WTC11 (cell line): ENCODE data around the gene BGN. TPM values are rescaled to one million over a fixed set of nuclear protein-coding genes. Genes with fewer than 3 reads are reported as not detected.

Experiments used
- ATAC-seq: fragments of 200-7000 bp; cut with Tn5 transposase; 2 replicates; pipeline ENCODE4 v1.10.0; 2021; ENCODE audit warnings: mild to moderate bottlenecking, moderate library complexity
- CTCF ChIA-PET: fragments of 300-600 bp; sonication (Branson Sonifier 250); formaldehyde crosslinking; loops from one replicate; lab custom pipeline; 2021; ENCODE audit warnings: antibody characterized with exemption; lab: Charles Lee
- POLR2A ChIA-PET: fragments of 350-600 bp; sonication (Branson Sonifier 250); formaldehyde crosslinking; loops from one replicate; lab custom pipeline; 2021; ENCODE audit warnings: antibody characterized with exemption; lab: Charles Lee
- DNase-seq: peaks from one replicate; pipeline ENCODE4 v3.0.0; 2021; ENCODE audit warnings: low spot score
- H3K27ac Mint-ChIP-seq: 2 replicates; pipeline ENCODE4 v1.8.0; 2021; ENCODE audit warnings: mixed read lengths
- H3K27me3 Mint-ChIP-seq: 2 replicates; pipeline ENCODE4 v1.8.0; 2021; ENCODE audit warnings: low read depth, mild to moderate bottlenecking, moderate library complexity, mixed read lengths
- H3K36me3 Mint-ChIP-seq: 2 replicates; pipeline ENCODE4 v1.8.0; 2021; ENCODE audit warnings: mixed read lengths
- H3K4me1 Mint-ChIP-seq: 2 replicates; pipeline ENCODE4 v1.8.0; 2022; ENCODE audit warnings: mixed read lengths
- H3K4me3 Mint-ChIP-seq: 2 replicates; pipeline ENCODE4 v1.8.0; 2021; ENCODE audit warnings: mild to moderate bottlenecking, moderate library complexity, mixed read lengths
- H3K9me3 Mint-ChIP-seq: 2 replicates; pipeline ENCODE4 v1.8.0; 2021; ENCODE audit warnings: mixed read lengths
- ELF4 ChIP-seq: sonication (generic); formaldehyde crosslinking; IDR thresholded peaks from 2 replicates; pipeline ENCODE4 v1.8.1; 2022; ENCODE audit warnings: low read depth, mild to moderate bottlenecking, moderate library complexity, missing genetic modification reagents
- FOXP1 ChIP-seq: sonication (generic); formaldehyde crosslinking; IDR thresholded peaks from 2 replicates; pipeline ENCODE4 v1.8.0; 2022; ENCODE audit warnings: missing genetic modification reagents, mild to moderate bottlenecking, moderate library complexity, borderline replicate concordance
- IRF2 ChIP-seq: sonication (generic); formaldehyde crosslinking; IDR thresholded peaks from 2 replicates; pipeline ENCODE4 v1.8.0; 2022; ENCODE audit warnings: low read depth, missing genetic modification reagents, borderline replicate concordance
- NFYB ChIP-seq: sonication (generic); formaldehyde crosslinking; conservative IDR thresholded peaks from 2 replicates; pipeline ENCODE4 v1.8.0; 2022; ENCODE audit warnings: low read depth, missing genetic modification reagents
- NR2C2 ChIP-seq: sonication (generic); formaldehyde crosslinking; IDR thresholded peaks from 2 replicates; pipeline ENCODE4 v1.8.0; 2022; ENCODE audit warnings: mild to moderate bottlenecking, missing genetic modification reagents
- OVOL2 ChIP-seq: fragments of 250-450 bp; sonication (Bioruptor Pico); IDR thresholded peaks from 2 replicates; pipeline ENCODE4 v1.9.0; 2021; ENCODE audit warnings: mild to moderate bottlenecking, borderline replicate concordance
- SMAD3 ChIP-seq: sonication (generic); formaldehyde crosslinking; IDR thresholded peaks from 2 replicates; pipeline ENCODE4 v1.8.0; 2022; ENCODE audit warnings: missing genetic modification reagents, mild to moderate bottlenecking, borderline replicate concordance
- SP1 ChIP-seq: sonication (generic); formaldehyde crosslinking; conservative IDR thresholded peaks from 2 replicates; pipeline ENCODE4 v1.8.1; 2022; ENCODE audit warnings: missing genetic modification reagents
- TCF7 ChIP-seq: sonication (generic); formaldehyde crosslinking; IDR thresholded peaks from 2 replicates; pipeline ENCODE4 v1.8.0; 2022; ENCODE audit warnings: mild to moderate bottlenecking, low read depth, missing genetic modification reagents, moderate library complexity
- TP53 ChIP-seq: sonication (generic); formaldehyde crosslinking; IDR thresholded peaks from 2 replicates; pipeline ENCODE4 v1.8.1; 2023; ENCODE audit warnings: mild to moderate bottlenecking, missing genetic modification reagents
- ZNF138 ChIP-seq: sonication (generic); formaldehyde crosslinking; conservative IDR thresholded peaks from 2 replicates; pipeline ENCODE4 v1.8.1; 2022; ENCODE audit warnings: mild to moderate bottlenecking, moderate library complexity, missing genetic modification reagents
- ZNF396 ChIP-seq: fragments of 250-450 bp; sonication (Bioruptor Pico); IDR thresholded peaks from 2 replicates; pipeline ENCODE4 v1.8.0; 2021; ENCODE audit warnings: mild to moderate bottlenecking, moderate library complexity, borderline replicate concordance
- ZNF423 ChIP-seq: fragments of 250-450 bp; sonication (Bioruptor Pico); IDR thresholded peaks from 2 replicates; pipeline ENCODE4 v2.1.2; 2022; ENCODE audit warnings: mild to moderate bottlenecking, moderate library complexity
- total RNA-seq: library from RNA; stranded (reverse); gene quantifications from 3 replicates; pipeline ENCODE4 v1.2.3, GENCODE V29; 2021
- TF ChIP-seq, protein P1 (sequence below): fragments of 250-450 bp; sonication (Bioruptor Pico); conservative IDR thresholded peaks from 2 replicates; pipeline ENCODE4 v1.9.0; 2021; ENCODE audit warnings: mild to moderate bottlenecking
- TF ChIP-seq, protein P2 (sequence below): sonication (generic); formaldehyde crosslinking; IDR thresholded peaks from 2 replicates; pipeline ENCODE4 v1.8.0; 2022; ENCODE audit warnings: missing genetic modification reagents
- TF ChIP-seq, protein P3 (sequence below): fragments of 250-450 bp; sonication (Bioruptor Pico); IDR thresholded peaks from 2 replicates; pipeline ENCODE4 v2.1.2; 2022; ENCODE audit warnings: mild to moderate bottlenecking, moderate library complexity
- TF ChIP-seq, protein P4 (sequence below): fragments of 250-450 bp; sonication (Bioruptor Pico); IDR thresholded peaks from 2 replicates; pipeline ENCODE4 v1.9.0; 2021; ENCODE audit warnings: moderate library complexity, mild to moderate bottlenecking, inconsistent platforms, borderline replicate concordance
- TF ChIP-seq, protein P5 (sequence below): sonication (generic); formaldehyde crosslinking; conservative IDR thresholded peaks from 2 replicates; pipeline ENCODE4 v1.8.1; 2023; ENCODE audit warnings: mild to moderate bottlenecking, low read depth, missing genetic modification reagents, moderate library complexity

The BGN gene
- total RNA-seq, 1 experiment from 2014 or later = 1.8 TPM

DNA sequence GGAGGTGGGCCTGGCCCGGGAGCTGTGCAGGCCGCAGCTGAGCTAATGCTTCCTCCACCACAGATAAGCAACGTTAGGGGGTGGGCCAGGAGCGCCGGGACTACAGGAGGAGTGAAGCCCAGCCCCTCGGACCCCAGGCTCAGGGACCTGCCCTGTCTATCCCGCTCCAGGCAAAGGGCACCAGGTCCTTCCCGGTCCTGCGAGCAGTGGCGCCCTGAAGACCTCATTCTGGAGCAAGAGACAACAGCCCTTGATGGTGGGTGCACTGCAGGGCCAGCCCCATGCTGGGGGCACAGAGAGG, 48.2 kb upstream of the BGN start (continued):
- TF ChIP-seq, protein P1, sequence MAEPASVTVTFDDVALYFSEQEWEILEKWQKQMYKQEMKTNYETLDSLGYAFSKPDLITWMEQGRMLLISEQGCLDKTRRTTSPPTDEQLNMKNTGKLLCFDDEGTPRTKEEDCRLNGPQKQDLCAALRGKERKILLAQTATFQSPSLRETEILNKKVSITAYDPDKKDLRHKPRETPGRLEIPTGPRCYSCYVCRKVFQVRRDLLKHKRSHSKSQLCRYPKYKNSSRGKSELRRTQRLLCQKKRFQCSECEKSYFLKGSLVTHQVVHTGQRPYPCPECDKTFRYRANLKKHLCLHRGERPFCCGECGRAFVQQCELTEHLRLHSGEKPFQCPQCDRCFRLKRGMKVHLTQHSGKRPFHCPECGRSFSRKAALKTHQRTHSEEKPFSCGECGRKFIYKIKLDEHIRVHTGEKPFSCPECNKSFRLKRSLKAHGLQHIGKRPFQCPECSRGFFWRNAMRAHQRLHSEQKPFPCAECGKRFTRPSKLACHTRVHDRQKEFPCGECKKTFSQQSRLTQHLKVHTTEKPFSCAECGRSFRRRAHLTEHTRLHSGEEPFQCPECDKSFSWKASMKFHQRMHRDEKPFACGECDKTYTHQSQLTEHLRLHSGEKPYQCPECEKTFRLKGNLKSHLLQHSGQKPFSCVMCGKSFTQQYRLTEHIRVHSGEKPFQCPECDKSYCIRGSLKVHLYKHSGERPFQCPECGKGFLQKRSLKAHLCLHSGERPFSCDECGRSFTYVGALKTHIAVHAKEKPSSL (CRISPR knock-in tag) = no peak
- TF ChIP-seq, all 79 proteins: peak for 0

DNA sequence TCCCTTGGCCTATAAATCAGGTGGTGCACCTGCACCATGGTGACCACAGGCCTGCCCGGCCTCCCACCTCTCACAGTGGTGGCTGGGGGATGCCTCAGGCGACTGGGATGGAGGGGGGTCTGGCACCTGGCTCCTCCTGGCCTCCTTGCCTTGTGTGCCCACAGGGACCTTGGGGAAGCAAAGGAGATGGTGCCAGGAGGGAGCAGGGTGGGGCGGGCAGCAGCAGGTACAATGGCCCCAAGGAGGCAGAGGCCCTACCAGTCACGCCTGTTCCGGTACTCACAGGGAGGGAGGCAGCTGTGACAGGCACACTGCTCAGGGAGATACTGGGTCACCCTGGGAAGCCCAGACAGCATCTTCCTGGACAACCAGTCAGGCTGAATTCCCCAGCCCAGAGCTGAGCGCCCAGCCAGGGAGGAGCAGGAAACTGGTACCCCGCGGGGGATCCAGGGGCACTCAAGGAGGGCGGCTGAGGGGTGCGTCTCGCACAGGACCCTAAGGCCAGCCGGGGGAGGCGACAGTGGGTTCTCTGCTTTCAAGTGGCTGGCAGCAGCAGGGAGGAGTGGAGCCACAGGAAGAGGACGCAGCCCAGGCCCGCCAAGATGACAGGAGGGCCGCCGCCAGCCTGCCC, 47.7 kb upstream of the BGN start:
- Mint-ChIP-seq H3K27me3 (no peaks in the 10 kb centered on the region), H3K4me1 (no peaks in the 10 kb centered on the region), H3K27ac (no peak overlapping the region), H3K9me3 (no peaks in the 10 kb centered on the region), H3K36me3 (peaks cover 3% of the 10 kb centered on the region; the same call in 1 of the 2 replicates), H3K4me3 (no peak overlapping the region)
- TF ChIP-seq SMAD3 (CRISPR knock-in tag) (no peak), ELF4 (no peak), ZNF423 (no peak), OVOL2 (CRISPR knock-in tag) (no peak), IRF2 (no peak), TP53 (no peak), ZNF138 (CRISPR knock-in tag) (no peak), ZNF396 (CRISPR knock-in tag) (no peak), SP1 (CRISPR knock-in tag) (no peak), NR2C2 (CRISPR knock-in tag) (no peak), FOXP1 (CRISPR knock-in tag) (no peak), NFYB (CRISPR knock-in tag) (no peak), TCF7 (CRISPR knock-in tag) (no peak)
- TF ChIP-seq, protein P2, sequence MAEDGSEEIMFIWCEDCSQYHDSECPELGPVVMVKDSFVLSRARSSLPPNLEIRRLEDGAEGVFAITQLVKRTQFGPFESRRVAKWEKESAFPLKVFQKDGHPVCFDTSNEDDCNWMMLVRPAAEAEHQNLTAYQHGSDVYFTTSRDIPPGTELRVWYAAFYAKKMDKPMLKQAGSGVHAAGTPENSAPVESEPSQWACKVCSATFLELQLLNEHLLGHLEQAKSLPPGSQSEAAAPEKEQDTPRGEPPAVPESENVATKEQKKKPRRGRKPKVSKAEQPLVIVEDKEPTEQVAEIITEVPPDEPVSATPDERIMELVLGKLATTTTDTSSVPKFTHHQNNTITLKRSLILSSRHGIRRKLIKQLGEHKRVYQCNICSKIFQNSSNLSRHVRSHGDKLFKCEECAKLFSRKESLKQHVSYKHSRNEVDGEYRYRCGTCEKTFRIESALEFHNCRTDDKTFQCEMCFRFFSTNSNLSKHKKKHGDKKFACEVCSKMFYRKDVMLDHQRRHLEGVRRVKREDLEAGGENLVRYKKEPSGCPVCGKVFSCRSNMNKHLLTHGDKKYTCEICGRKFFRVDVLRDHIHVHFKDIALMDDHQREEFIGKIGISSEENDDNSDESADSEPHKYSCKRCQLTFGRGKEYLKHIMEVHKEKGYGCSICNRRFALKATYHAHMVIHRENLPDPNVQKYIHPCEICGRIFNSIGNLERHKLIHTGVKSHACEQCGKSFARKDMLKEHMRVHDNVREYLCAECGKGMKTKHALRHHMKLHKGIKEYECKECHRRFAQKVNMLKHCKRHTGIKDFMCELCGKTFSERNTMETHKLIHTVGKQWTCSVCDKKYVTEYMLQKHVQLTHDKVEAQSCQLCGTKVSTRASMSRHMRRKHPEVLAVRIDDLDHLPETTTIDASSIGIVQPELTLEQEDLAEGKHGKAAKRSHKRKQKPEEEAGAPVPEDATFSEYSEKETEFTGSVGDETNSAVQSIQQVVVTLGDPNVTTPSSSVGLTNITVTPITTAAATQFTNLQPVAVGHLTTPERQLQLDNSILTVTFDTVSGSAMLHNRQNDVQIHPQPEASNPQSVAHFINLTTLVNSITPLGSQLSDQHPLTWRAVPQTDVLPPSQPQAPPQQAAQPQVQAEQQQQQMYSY = no peak
- TF ChIP-seq, protein P3, sequence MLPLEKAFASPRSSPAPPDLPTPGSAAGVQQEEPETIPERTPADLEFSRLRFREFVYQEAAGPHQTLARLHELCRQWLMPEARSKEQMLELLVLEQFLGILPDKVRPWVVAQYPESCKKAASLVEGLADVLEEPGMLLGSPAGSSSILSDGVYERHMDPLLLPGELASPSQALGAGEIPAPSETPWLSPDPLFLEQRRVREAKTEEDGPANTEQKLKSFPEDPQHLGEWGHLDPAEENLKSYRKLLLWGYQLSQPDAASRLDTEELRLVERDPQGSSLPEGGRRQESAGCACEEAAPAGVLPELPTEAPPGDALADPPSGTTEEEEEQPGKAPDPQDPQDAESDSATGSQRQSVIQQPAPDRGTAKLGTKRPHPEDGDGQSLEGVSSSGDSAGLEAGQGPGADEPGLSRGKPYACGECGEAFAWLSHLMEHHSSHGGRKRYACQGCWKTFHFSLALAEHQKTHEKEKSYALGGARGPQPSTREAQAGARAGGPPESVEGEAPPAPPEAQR (CRISPR knock-in tag) = no peak
- TF ChIP-seq, protein P4, sequence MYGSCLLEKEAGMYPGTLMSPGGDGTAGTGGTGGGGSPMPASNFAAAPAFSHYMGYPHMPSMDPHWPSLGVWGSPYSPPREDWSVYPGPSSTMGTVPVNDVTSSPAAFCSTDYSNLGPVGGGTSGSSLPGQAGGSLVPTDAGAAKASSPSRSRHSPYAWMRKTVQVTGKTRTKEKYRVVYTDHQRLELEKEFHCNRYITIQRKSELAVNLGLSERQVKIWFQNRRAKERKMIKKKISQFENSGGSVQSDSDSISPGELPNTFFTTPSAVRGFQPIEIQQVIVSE (CRISPR knock-in tag) = no peak
- TF ChIP-seq, protein P5, sequence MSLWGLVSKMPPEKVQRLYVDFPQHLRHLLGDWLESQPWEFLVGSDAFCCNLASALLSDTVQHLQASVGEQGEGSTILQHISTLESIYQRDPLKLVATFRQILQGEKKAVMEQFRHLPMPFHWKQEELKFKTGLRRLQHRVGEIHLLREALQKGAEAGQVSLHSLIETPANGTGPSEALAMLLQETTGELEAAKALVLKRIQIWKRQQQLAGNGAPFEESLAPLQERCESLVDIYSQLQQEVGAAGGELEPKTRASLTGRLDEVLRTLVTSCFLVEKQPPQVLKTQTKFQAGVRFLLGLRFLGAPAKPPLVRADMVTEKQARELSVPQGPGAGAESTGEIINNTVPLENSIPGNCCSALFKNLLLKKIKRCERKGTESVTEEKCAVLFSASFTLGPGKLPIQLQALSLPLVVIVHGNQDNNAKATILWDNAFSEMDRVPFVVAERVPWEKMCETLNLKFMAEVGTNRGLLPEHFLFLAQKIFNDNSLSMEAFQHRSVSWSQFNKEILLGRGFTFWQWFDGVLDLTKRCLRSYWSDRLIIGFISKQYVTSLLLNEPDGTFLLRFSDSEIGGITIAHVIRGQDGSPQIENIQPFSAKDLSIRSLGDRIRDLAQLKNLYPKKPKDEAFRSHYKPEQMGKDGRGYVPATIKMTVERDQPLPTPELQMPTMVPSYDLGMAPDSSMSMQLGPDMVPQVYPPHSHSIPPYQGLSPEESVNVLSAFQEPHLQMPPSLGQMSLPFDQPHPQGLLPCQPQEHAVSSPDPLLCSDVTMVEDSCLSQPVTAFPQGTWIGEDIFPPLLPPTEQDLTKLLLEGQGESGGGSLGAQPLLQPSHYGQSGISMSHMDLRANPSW (CRISPR knock-in tag) = no peak
- ATAC-seq (no peak), DNase-seq (no peak)
- CTCF ChIA-PET = no interaction called here
- POLR2A ChIA-PET = no interaction called here
